NT2/D1 (cell line): Measurements from ENCODE around the gene CLASP1.
A peak's percentile ranks its signal among the peaks of the same experiment; 100 is the strongest.

Experiments
- DNase-seq: peaks from one replicate; pipeline ENCODE4 v3.0.0-alpha.2; 2011; ENCODE audit warnings: low read depth, low spot score
- H3K27me3 ChIP-seq: 2 replicates; pipeline ENCODE4 v1.6.0; 2011; ENCODE audit warnings: mild to moderate bottlenecking; ENCODE audit not compliant: insufficient read length, insufficient read depth
- H3K36me3 ChIP-seq: 2 replicates; pipeline ENCODE4 v1.6.1; 2011; ENCODE audit warnings: mild to moderate bottlenecking, low read length, mixed read lengths; ENCODE audit not compliant: insufficient read depth, insufficient read length
- H3K4me1 ChIP-seq: 2 replicates; pipeline ENCODE4 v1.5.1; 2011; ENCODE audit not compliant: insufficient read depth, insufficient read length
- H3K4me3 ChIP-seq: 2 replicates; pipeline ENCODE4 v1.5.1; 2011; ENCODE audit warnings: low read depth; ENCODE audit not compliant: insufficient read length
- H3K9ac ChIP-seq: 2 replicates; pipeline ENCODE4 v1.6.0; 2011; ENCODE audit warnings: low read depth; ENCODE audit not compliant: insufficient read length
- H3K9me3 ChIP-seq: 2 replicates; pipeline ENCODE4 v1.5.1; 2011; ENCODE audit warnings: mild to moderate bottlenecking, low read length; ENCODE audit not compliant: insufficient read depth
- SUZ12 ChIP-seq: IDR thresholded peaks from 2 replicates; pipeline ENCODE4 v1.6.1; 2011; ENCODE audit not compliant: insufficient read length, insufficient read depth; ENCODE audit errors: extremely low read depth
- YY1 ChIP-seq: IDR thresholded peaks from 2 replicates; pipeline ENCODE4 v1.6.1; 2011; ENCODE audit not compliant: insufficient read length, insufficient read depth
- ZNF274 ChIP-seq: IDR thresholded peaks from 2 replicates; pipeline ENCODE4 v1.6.1; 2011; ENCODE audit warnings: mild to moderate bottlenecking, low read depth, low read length

The CLASP1 gene

DNA sequence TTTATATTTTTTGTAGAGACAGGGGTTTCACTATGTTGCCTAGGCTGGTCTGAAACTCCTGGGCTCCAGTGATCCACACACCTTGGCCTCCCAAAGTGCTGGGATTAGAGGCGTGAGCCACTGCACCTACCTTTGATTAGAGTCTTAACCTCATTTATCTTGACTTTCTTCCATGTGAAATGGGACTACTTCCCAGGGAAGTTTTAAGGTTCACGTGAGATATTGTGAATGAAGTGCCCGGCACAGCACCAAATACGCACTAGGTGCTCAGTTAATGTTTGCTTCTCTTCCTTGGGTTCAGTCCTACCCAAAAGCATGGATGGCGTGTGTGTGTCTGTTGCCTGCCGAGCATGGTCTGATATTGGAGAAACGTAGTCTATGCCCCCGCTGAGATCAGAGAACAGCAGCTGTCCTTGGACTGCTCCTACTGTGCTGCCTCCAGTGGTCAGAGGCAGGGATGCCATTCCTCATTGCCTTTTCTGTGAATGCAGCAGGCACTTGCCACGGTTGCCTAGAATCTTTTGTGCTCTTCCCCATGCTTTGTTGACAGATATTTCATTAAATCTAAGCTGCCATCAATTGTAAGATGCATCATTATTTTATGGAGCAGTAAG is 351.9 kb downstream of the CLASP1 start:
- peaks cover 5% of the 10 kb centered on the region; the same call in 1 of the 2 replicates for H3K9me3 ChIP-seq
- H3K36me3 ChIP-seq, result no peaks in the 10 kb centered on the region
- H3K9ac ChIP-seq, result no peak overlapping the region
- H3K27me3 ChIP-seq, result peaks cover 6% of the 10 kb centered on the region
- no peak overlapping the region for H3K4me3 ChIP-seq
- TF ChIP-seq ZNF274 (no peak), SUZ12 (no peak), YY1 (no peak)
- H3K4me1 ChIP-seq, result no peaks in the 10 kb centered on the region
- peak; percentile 28 for DNase-seq

- Histone ChIP-seq H3K9me3 (peaks cover 5% of the 10 kb centered on the region; the same call in 1 of the 2 replicates), H3K4me1 (no peaks in the 10 kb centered on the region), H3K36me3 (no peaks in the 10 kb centered on the region), H3K9ac (no peak overlapping the region), H3K27me3 (peaks cover 6% of the 10 kb centered on the region), H3K4me3 (no peak overlapping the region)
- DNase-seq, result no peak
- TF ChIP-seq ZNF274 (no peak), SUZ12 (no peak), YY1 (no peak)
These were observed 353.2 kb downstream of the CLASP1 start for GRCh38 chr2:121295911-121296650.

- DNase-seq, result no peak
- no peak overlapping the region for H3K4me3 ChIP-seq
- no peaks in the 10 kb centered on the region for H3K36me3 ChIP-seq
- H3K27me3 ChIP-seq, result peaks cover 6% of the 10 kb centered on the region
- H3K4me1 ChIP-seq, result no peaks in the 10 kb centered on the region
- TF ChIP-seq ZNF274, result no peak
- no peak for TF ChIP-seq SUZ12
- TF ChIP-seq YY1, result no peak
- no peak overlapping the region for H3K9ac ChIP-seq
- peaks cover 5% of the 10 kb centered on the region; the same call in 1 of the 2 replicates for H3K9me3 ChIP-seq
These were observed 354.1 kb downstream of the CLASP1 start for GRCh38 chr2:121294881-121295840.

- DNase-seq, result no peak
- Histone ChIP-seq H3K4me3 (no peak overlapping the region), H3K36me3 (no peaks in the 10 kb centered on the region), H3K9me3 (peaks cover 5% of the 10 kb centered on the region; the same call in 1 of the 2 replicates), H3K4me1 (no peaks in the 10 kb centered on the region), H3K9ac (no peak overlapping the region), H3K27me3 (peaks cover 6% of the 10 kb centered on the region)
- TF ChIP-seq SUZ12, result no peak
- TF ChIP-seq YY1, result no peak
- TF ChIP-seq ZNF274, result no peak
These were observed 355.6 kb downstream of the CLASP1 start for GRCh38 chr2:121293450-121294325.

DNA sequence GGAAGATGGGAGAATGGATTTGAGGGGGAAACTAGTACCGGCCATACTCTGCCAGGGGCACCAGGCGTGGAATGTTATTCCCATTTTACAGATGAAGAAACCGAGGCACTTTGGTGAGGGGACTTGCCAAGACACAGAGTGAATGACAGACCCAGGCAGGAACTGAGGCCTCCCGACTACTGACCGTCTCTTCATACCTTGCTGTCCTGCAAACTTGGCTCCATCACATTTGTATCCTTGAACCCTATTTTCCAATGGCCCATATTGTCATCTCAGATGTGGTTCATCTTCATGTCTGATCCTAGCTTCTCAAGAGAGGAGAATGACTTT is 358.0 kb downstream of the CLASP1 start:
- peaks cover 4% of the 10 kb centered on the region for H3K4me1 ChIP-seq
- no peak overlapping the region for H3K9ac ChIP-seq
- H3K9me3 ChIP-seq, result peaks cover 4% of the 10 kb centered on the region; the same call in 1 of the 2 replicates
- no peaks in the 10 kb centered on the region for H3K36me3 ChIP-seq
- no peak overlapping the region for H3K4me3 ChIP-seq
- peaks cover 7% of the 10 kb centered on the region for H3K27me3 ChIP-seq
- TF ChIP-seq ZNF274 (no peak), SUZ12 (no peak)
- no peak for DNase-seq

DNA sequence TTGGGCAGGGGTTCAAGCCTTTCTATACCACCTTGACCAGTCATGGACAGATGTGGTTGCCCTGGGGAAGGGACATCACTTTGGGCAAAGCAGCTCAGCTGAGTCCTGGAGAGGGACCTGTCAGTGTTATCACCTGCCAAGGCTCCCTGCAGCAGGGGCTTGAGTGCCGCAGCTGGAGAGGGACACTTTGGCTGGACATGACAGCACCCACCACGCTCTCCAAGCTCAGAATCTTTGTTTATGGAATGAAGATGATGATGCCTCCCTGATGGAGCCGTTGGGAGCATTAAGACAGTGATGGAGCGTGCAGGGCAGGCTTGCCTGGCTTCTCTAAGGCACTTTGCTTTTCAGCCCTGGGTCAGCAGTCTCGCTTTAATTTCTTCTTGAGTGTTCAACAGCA is 360.0 kb downstream of the CLASP1 start:
- DNase-seq, result no peak
- H3K4me3 ChIP-seq, result no peak overlapping the region
- H3K36me3 ChIP-seq, result no peaks in the 10 kb centered on the region
- H3K9me3 ChIP-seq, result no peaks in the 10 kb centered on the region
- peaks cover 16% of the 10 kb centered on the region for H3K27me3 ChIP-seq
- TF ChIP-seq ZNF274 (no peak), YY1 (no peak), SUZ12 (no peak)
- peaks cover 4% of the 10 kb centered on the region for H3K4me1 ChIP-seq
- H3K9ac ChIP-seq, result no peak overlapping the region
